Loucy (cell line): ENCODE data around the gene ARHGEF12.

Source experiments
- H2AFZ ChIP-seq: fragments of 200-600 bp; sonication (generic); 2 replicates; pipeline ENCODE4 v1.6.0; 2016; ENCODE audit warnings: antibody characterized with exemption, mild to moderate bottlenecking, low read length, moderate library complexity
- H3F3A ChIP-seq: fragments of 200-600 bp; 2 replicates; pipeline ENCODE4 v1.6.0; 2016; ENCODE audit warnings: antibody characterized with exemption, low read depth, mild to moderate bottlenecking
- H3K27me3 ChIP-seq: fragments of 200-600 bp; sonication (generic); 2 replicates; pipeline ENCODE4 v1.6.1; 2014; ENCODE audit warnings: low read length, mild to moderate bottlenecking; ENCODE audit not compliant: insufficient read depth, poor library complexity, severe bottlenecking
- H3K36me3 ChIP-seq: fragments of 200-600 bp; sonication (generic); 2 replicates; pipeline ENCODE4 v1.6.1; 2016; ENCODE audit warnings: low read length; ENCODE audit not compliant: insufficient read depth
- H3K4me1 ChIP-seq: fragments of 200-600 bp; sonication (generic); 2 replicates; pipeline ENCODE4 v1.5.1; 2014; ENCODE audit warnings: low read length, mild to moderate bottlenecking; ENCODE audit not compliant: insufficient read depth, poor library complexity, severe bottlenecking
- H3K4me2 ChIP-seq: fragments of 200-600 bp; sonication (generic); 2 replicates; pipeline ENCODE4 v1.6.0; 2014; ENCODE audit warnings: antibody characterized with exemption, low read length, low read depth, mild to moderate bottlenecking; ENCODE audit not compliant: poor library complexity, severe bottlenecking
- H3K4me3 ChIP-seq: fragments of 200-600 bp; sonication (generic); 2 replicates; pipeline ENCODE4 v1.5.1; 2014; ENCODE audit warnings: low read length, mild to moderate bottlenecking, mixed read lengths; ENCODE audit not compliant: poor library complexity, severe bottlenecking
- H3K79me2 ChIP-seq: fragments of 200-600 bp; sonication (generic); 2 replicates; pipeline ENCODE4 v1.6.1; 2014; ENCODE audit warnings: low read length; ENCODE audit not compliant: insufficient read depth
- H3K9ac ChIP-seq: fragments of 200-600 bp; sonication (generic); 2 replicates; pipeline ENCODE4 v1.6.0; 2014; ENCODE audit warnings: mild to moderate bottlenecking, low read depth, low read length, moderate library complexity; ENCODE audit not compliant: poor library complexity, severe bottlenecking
- H3K9me2 ChIP-seq: fragments of 200-600 bp; sonication (generic); replicated peaks from 2 replicates; pipeline ENCODE4 v1.6.1; 2016; ENCODE audit warnings: low read depth, low read length, mixed read lengths
- H3K9me3 ChIP-seq: fragments of 200-600 bp; sonication (generic); 2 replicates; pipeline ENCODE4 v1.6.1; 2014; ENCODE audit warnings: mild to moderate bottlenecking, antibody characterized with exemption, low read length, low read depth; ENCODE audit not compliant: insufficient read depth
- H4K20me1 ChIP-seq: fragments of 200-600 bp; sonication (generic); 2 replicates; pipeline ENCODE4 v1.6.0; 2014; ENCODE audit warnings: antibody characterized with exemption, low read length, mild to moderate bottlenecking; ENCODE audit not compliant: insufficient read depth, poor library complexity, severe bottlenecking
- EZH2phosphoT487 ChIP-seq: fragments of 200-600 bp; IDR thresholded peaks from 2 replicates; pipeline ENCODE4 v1.6.1; 2018; ENCODE audit warnings: antibody characterized with exemption, mild to moderate bottlenecking, moderate library complexity, borderline replicate concordance
- TF ChIP-seq, protein P1 (sequence below): fragments of 200-600 bp; sonication (generic); conservative IDR thresholded peaks from 2 replicates; pipeline ENCODE4 v1.5.1; 2014; ENCODE audit warnings: mild to moderate bottlenecking, antibody characterized with exemption, low read length

ARHGEF12 gene

DNA sequence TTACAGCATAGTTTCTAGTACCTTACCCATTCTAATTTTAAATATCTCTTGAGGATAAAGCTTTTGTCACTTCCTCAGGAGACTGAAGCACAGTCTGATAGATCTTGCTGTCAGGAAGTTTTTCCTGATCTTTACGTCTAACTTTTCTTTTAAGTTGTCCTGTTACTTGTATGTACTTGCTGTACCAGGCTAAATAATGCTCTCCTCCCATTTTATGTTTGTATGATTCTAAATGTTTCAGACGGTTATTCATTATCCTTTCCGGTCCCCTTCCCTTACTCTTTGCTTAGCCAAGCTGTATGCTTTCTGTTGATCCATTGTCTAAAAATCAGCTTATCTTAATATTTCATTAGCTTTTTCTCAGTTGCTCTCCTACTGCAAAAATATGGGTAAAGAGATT, 6.0 kb downstream of the ARHGEF12 start:
- Histone ChIP-seq H2AFZ (no peak overlapping the region), H3K9me3 (no peaks in the 10 kb centered on the region), H3K9me2 (no peaks in the 10 kb centered on the region), H3F3A (no peaks in the 10 kb centered on the region), H3K79me2 (no peaks in the 10 kb centered on the region), H3K9ac (no peak overlapping the region), H3K4me2 (no peak overlapping the region), H3K27me3 (peaks cover 90% of the 10 kb centered on the region), H4K20me1 (peaks cover 2% of the 10 kb centered on the region), H3K4me3 (no peak overlapping the region), H3K4me1 (peaks cover 8% of the 10 kb centered on the region), H3K36me3 (no peaks in the 10 kb centered on the region)
- TF ChIP-seq, protein P1, sequence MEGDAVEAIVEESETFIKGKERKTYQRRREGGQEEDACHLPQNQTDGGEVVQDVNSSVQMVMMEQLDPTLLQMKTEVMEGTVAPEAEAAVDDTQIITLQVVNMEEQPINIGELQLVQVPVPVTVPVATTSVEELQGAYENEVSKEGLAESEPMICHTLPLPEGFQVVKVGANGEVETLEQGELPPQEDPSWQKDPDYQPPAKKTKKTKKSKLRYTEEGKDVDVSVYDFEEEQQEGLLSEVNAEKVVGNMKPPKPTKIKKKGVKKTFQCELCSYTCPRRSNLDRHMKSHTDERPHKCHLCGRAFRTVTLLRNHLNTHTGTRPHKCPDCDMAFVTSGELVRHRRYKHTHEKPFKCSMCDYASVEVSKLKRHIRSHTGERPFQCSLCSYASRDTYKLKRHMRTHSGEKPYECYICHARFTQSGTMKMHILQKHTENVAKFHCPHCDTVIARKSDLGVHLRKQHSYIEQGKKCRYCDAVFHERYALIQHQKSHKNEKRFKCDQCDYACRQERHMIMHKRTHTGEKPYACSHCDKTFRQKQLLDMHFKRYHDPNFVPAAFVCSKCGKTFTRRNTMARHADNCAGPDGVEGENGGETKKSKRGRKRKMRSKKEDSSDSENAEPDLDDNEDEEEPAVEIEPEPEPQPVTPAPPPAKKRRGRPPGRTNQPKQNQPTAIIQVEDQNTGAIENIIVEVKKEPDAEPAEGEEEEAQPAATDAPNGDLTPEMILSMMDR, result no peak
- no peak for TF ChIP-seq EZH2phosphoT487

DNA sequence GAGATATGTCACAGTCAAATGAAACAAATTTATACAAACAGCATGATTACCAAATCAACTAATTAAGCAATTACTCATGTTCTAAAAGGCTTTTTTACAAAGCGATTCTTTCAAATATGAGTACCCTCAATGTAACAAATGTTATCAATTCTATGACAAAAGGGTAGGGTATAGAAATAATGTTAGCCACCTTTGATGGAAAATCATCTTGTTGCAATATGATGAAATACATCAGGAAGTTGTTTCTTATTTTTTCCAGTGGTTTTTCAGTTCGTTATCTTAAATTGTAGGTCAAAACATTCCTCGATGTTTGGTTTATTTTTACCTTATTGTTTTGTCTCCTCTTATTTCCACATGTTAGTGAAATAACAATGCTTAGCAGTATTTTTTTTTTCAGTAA, 6.5 kb downstream of the ARHGEF12 start:
- H3K9me3 ChIP-seq, result no peaks in the 10 kb centered on the region
- no peaks in the 10 kb centered on the region for H3K36me3 ChIP-seq
- H3K4me2 ChIP-seq, result no peak overlapping the region
- H4K20me1 ChIP-seq, result peaks cover 2% of the 10 kb centered on the region
- no peak overlapping the region for H3K4me3 ChIP-seq
- no peak overlapping the region for H3K9ac ChIP-seq
- no peak for TF ChIP-seq EZH2phosphoT487
- TF ChIP-seq, protein P1, result no peak
- no peak overlapping the region for H2AFZ ChIP-seq
- H3K79me2 ChIP-seq, result no peaks in the 10 kb centered on the region
- peaks cover 90% of the 10 kb centered on the region for H3K27me3 ChIP-seq
- H3K9me2 ChIP-seq, result no peaks in the 10 kb centered on the region
- H3F3A ChIP-seq, result no peaks in the 10 kb centered on the region
- H3K4me1 ChIP-seq, result peaks cover 8% of the 10 kb centered on the region

DNA sequence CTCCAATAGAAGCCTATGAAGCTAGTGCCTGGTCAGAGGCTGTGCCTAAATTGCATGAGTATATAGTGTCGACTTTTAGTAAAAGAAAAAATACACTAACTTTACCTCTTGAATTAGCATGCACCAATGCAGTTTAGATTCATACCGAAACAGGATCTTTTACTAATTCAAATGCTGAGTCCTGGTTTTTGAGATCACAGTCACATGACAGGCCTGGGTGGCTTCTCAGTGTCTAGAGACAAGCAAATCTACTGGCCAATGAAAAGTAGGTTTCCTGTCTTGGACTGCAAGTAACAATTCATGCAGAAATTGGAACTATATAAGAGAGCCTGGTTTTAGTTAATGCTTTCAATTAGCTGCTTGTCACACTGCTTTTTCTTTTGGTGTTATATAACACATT, 7.2 kb downstream of the ARHGEF12 start:
- H3K36me3 ChIP-seq, result no peaks in the 10 kb centered on the region
- H3K9me2 ChIP-seq, result no peaks in the 10 kb centered on the region
- H3K4me2 ChIP-seq, result no peak overlapping the region
- no peak overlapping the region for H3K9ac ChIP-seq
- H3K4me3 ChIP-seq, result no peak overlapping the region
- H3K79me2 ChIP-seq, result no peaks in the 10 kb centered on the region
- H3K4me1 ChIP-seq, result peaks cover 8% of the 10 kb centered on the region
- peaks cover 90% of the 10 kb centered on the region for H3K27me3 ChIP-seq
- no peak overlapping the region for H2AFZ ChIP-seq
- H3F3A ChIP-seq, result 0 out of 2 replicates have a peak, but pooled peaks cover 2% of the 10 kb centered on the region
- no peaks in the 10 kb centered on the region for H3K9me3 ChIP-seq
- no peak for TF ChIP-seq EZH2phosphoT487
- TF ChIP-seq, protein P1, result no peak
- peaks cover 2% of the 10 kb centered on the region for H4K20me1 ChIP-seq
